ENCODE results near the gene WSB1.
A peak's percentile ranks its signal among the peaks of the same experiment; 100 is the strongest.

The WSB1 gene

GRCh38 chr17:27339836-27340550 lies 46.1 kb downstream of the WSB1 start:
- DNase-seq = no peak

- no peak for DNase-seq
Observed at GRCh38 chr17:27340575-27340974, 46.7 kb downstream of the WSB1 start.

GRCh38 chr17:27341041-27341471 lies 47.1 kb downstream of the WSB1 start:
- DNase-seq = peak; percentile 10

- no peak for DNase-seq
Observed at GRCh38 chr17:27342059-27342458, 48.1 kb downstream of the WSB1 start.

GRCh38 chr17:27343294-27343693 lies 49.4 kb downstream of the WSB1 start:
- peak; percentile 42 for DNase-seq

GRCh38 chr17:27343977-27344607 lies 50.2 kb downstream of the WSB1 start:
- DNase-seq = no peak

GRCh38 chr17:27345141-27345904 lies 51.4 kb downstream of the WSB1 start:
- peak; percentile 34 for DNase-seq

GRCh38 chr17:27346228-27346899 lies 52.5 kb downstream of the WSB1 start:
- no peak for DNase-seq

- no peak for DNase-seq
Observed at GRCh38 chr17:27348196-27348595, 54.3 kb downstream of the WSB1 start.

- DNase-seq = no peak
Observed at GRCh38 chr17:27349540-27350021, 55.7 kb downstream of the WSB1 start.

GRCh38 chr17:27351759-27352158 lies 57.8 kb downstream of the WSB1 start:
- DNase-seq = no peak

GRCh38 chr17:27352448-27353032 lies 58.6 kb downstream of the WSB1 start:
- no peak for DNase-seq

- DNase-seq = no peak
Observed at GRCh38 chr17:27353033-27353460, 59.1 kb downstream of the WSB1 start.

- DNase-seq = peak; percentile 84
Observed at GRCh38 chr17:27353461-27354050, 59.6 kb downstream of the WSB1 start.

GRCh38 chr17:27354051-27354490 lies 60.2 kb downstream of the WSB1 start:
- no peak for DNase-seq

GRCh38 chr17:27354491-27355081 lies 60.7 kb downstream of the WSB1 start:
- DNase-seq = no peak

GRCh38 chr17:27355419-27355818 lies 61.5 kb downstream of the WSB1 start:
- DNase-seq = no peak

- no peak for DNase-seq
Observed at GRCh38 chr17:27356091-27356705, 62.3 kb downstream of the WSB1 start.

GRCh38 chr17:27357236-27357635 lies 63.3 kb downstream of the WSB1 start:
- DNase-seq = no peak

GRCh38 chr17:27360507-27360906 lies 66.6 kb downstream of the WSB1 start:
- no peak for DNase-seq

GRCh38 chr17:27361695-27362094 lies 67.8 kb downstream of the WSB1 start:
- no peak for DNase-seq
